Muscle layer of duodenum (tissue), 2 donors: ENCODE data around the gene KCTD5.

Experiments
- H3K27ac ChIP-seq: one replicate; pipeline ENCODE4 v1.7.0; 2013; ENCODE audit warnings: mild to moderate bottlenecking, low read length
- H3K27me3 ChIP-seq: one replicate; pipeline ENCODE4 v1.7.0; 2013; ENCODE audit warnings: low read depth, mild to moderate bottlenecking, control low read depth, low read length
- H3K36me3 ChIP-seq, 2 donors: one replicate each; pipeline ENCODE4 v1.7.0; 2013; ENCODE audit warnings: low read length in 2 of 2, control low read depth in 1 of 2, mild to moderate bottlenecking in 1 of 2; ENCODE audit not compliant: insufficient read depth in 2 of 2, control insufficient read depth in 1 of 2
- H3K4me1 ChIP-seq, 2 donors: one replicate each; pipeline ENCODE4 v1.7.0; 2013; ENCODE audit warnings: low read length in 2 of 2, mild to moderate bottlenecking in 2 of 2, control low read depth in 1 of 2, moderate library complexity in 1 of 2; ENCODE audit not compliant: insufficient read depth in 2 of 2, control insufficient read depth in 1 of 2
- H3K4me3 ChIP-seq, 2 donors: one replicate each; pipeline ENCODE4 v1.7.0; 2013; ENCODE audit warnings: low read length in 2 of 2, low read depth in 1 of 2, mild to moderate bottlenecking in 1 of 2
- H3K9me3 ChIP-seq, 2 donors: one replicate each; pipeline ENCODE4 v1.7.0; 2013; ENCODE audit warnings: low read length in 2 of 2, control low read depth in 1 of 2, mild to moderate bottlenecking in 1 of 2; ENCODE audit not compliant: control insufficient read depth in 1 of 2
- donor health status: healthy.

Gene KCTD5

DNA sequence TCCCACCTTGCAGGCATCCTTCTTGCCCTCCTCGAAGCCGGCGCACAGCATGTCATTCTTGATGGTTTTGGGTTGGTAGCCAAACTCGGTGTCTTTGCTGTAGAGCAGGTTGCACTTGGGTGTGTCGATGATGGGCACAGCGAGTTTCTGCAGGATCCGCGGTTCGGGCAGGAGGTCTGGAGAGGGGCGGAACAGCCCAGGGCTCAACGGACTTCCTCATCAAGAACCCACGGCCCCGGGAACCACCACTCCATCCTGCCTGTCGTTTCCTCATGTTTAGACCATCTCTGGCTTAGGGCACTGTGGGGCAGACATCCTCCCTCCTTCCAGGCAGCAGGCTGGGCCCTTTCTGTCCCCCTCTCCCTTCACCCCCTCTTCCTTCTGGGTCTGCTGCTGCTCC lies 31.2 kb downstream of the KCTD5 start:
- Histone ChIP-seq H3K4me1 (peaks cover 0 to 8% of the 10 kb centered on the region in 2 donors), H3K36me3 (peaks cover 0 to 16% of the 10 kb centered on the region in 2 donors), H3K27me3 (no peaks in the 10 kb centered on the region), H3K27ac (no peak overlapping the region), H3K9me3 (no peaks in the 10 kb centered on the region), H3K4me3 (no peak overlapping the region)

DNA sequence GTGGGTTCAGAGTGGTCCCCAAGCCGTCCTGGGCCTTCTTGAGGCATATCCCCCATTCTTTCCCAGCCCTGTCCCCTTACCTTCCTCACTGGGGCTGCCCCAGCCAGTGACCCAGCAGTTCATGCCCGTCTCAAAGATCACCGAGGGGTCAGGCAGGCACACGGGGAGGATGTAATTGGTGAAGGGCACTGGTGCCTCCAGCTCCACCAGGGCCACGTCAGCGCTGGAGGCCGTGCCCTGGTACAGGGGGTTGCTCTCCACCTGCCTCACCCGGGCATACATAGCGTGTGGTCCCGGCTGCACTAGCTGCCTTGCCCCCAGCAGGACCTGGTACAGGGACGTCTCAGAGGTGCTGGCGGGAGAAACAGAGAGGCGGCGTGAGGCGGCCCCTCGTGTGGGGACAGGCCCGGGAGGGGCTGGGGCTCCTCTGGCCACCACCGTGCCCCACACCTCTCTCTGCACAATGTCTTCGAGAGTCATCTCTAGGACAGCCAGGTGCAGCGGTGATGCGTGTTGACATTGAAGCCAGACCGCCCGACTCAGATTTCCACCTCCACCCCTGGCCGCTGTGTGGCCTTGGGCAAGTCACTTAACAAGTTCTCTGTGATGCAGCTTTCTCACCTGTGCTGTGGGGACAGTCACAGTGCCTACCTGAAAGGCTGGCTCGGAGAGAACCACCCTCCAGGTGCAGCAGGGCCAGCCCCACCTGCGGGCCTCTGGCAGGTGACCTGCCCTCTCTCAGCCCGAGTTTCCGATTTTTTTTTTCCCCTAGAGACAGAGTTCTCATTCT lies 31.9 kb downstream of the KCTD5 start:
- peaks cover 0 to 8% of the 10 kb centered on the region in 2 donors for H3K4me1 ChIP-seq
- H3K4me3 ChIP-seq, result no peak overlapping the region
- no peaks in the 10 kb centered on the region for H3K9me3 ChIP-seq
- no peaks in the 10 kb centered on the region for H3K27me3 ChIP-seq
- H3K36me3 ChIP-seq, result peaks cover 0 to 10% of the 10 kb centered on the region in 2 donors
- H3K27ac ChIP-seq, result no peak overlapping the region

DNA sequence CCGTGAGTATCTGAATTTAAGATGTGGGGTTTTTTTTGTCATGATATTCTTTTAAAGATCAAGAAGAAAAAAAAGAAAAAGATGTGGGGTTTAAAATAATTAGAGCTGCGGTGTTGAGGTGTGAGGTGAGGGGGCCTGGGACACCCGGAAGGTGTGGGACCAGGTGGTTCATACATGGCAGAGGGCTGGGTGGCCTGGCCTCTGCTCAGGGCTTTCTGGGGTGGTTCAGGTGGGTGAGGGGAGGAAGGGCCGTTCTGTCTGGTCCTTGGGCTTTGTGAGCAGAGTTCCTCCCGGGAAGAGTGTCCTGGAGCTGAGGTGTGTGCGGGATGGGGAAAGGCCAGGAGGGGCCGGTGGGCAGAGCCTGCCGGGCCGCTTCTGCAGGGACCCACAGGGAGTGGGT lies 32.7 kb downstream of the KCTD5 start:
- H3K4me3 ChIP-seq, result no peak overlapping the region
- no peaks in the 10 kb centered on the region for H3K9me3 ChIP-seq
- no peak overlapping the region for H3K27ac ChIP-seq

GRCh38 chr16:2715519-2715918 lies 33.2 kb downstream of the KCTD5 start:
- Histone ChIP-seq H3K9me3 (no peaks in the 10 kb centered on the region), H3K4me3 (no peak overlapping the region)

More for the DNA sequence above, 32.7 kb downstream of the KCTD5 start:
- H3K4me1 ChIP-seq, result peaks cover 0 to 8% of the 10 kb centered on the region in 2 donors
- H3K36me3 ChIP-seq, result peaks cover 0 to 3% of the 10 kb centered on the region in 2 donors
- H3K27me3 ChIP-seq, result no peaks in the 10 kb centered on the region

DNA sequence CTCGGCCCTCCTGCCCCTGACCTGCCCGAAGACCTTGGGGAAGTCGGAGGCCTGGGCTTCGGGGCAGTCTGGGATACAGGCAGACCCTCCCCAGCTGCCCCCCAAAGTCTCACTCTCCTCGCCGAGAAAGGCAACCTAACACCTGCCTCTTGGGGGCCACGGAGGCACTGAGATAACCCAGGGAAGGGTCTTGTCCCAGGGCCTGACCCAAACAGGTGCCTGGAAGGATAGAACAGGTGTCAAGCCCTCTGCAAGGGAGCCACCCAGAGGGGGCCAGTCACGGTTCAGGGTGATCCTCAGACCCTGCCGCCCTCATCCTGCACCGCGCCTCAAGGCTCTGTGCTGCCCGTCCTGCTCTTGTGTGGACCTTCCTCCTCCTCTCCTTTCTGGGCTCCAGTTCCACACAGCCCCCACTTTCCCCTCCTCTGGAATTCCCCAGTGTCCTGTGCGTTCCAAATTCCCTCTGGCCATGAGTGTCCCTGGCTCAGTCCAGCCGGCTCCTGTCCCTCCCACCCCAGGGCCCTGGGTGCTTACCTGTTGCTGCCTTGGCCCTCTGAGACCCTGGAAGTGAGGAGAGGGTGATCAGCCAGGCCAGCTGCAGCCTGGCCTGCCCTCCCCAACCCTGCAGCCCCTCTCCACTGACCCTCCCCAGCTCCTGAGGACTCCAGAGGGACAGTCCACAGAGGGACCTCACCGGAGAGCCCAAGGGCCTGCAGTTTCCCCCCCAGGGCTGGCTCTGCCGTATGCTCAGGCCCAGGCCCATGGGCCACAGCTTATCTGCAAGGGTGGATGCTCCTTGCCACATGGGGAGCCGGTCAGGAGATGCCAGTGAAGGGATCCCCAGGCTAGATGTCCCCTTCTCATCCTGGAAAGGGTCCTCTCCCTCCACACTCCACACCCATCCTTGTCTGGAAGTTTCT lies 33.9 kb downstream of the KCTD5 start:
- Histone ChIP-seq H3K4me3 (no peak overlapping the region), H3K27ac (no peak overlapping the region), H3K36me3 (no peaks in the 10 kb centered on the region), H3K4me1 (peaks cover 0 to 8% of the 10 kb centered on the region in 2 donors), H3K27me3 (no peaks in the 10 kb centered on the region), H3K9me3 (no peaks in the 10 kb centered on the region)

More at GRCh38 chr16:2715519-2715918, 33.2 kb downstream of the KCTD5 start:
- Histone ChIP-seq H3K36me3 (no peaks in the 10 kb centered on the region), H3K27ac (no peak overlapping the region), H3K4me1 (peaks cover 0 to 8% of the 10 kb centered on the region in 2 donors), H3K27me3 (no peaks in the 10 kb centered on the region)

GRCh38 chr16:2716948-2717347 lies 34.6 kb downstream of the KCTD5 start:
- H3K4me3 ChIP-seq, result no peak overlapping the region
- H3K9me3 ChIP-seq, result no peaks in the 10 kb centered on the region
- peaks cover 0 to 8% of the 10 kb centered on the region in 2 donors for H3K4me1 ChIP-seq
- no peaks in the 10 kb centered on the region for H3K36me3 ChIP-seq
- H3K27ac ChIP-seq, result no peak overlapping the region
- no peaks in the 10 kb centered on the region for H3K27me3 ChIP-seq

GRCh38 chr16:2717383-2718263 lies 35.3 kb downstream of the KCTD5 start:
- Histone ChIP-seq H3K4me1 (peaks cover 0 to 8% of the 10 kb centered on the region in 2 donors), H3K27me3 (no peaks in the 10 kb centered on the region), H3K4me3 (no peak overlapping the region), H3K36me3 (no peaks in the 10 kb centered on the region), H3K9me3 (no peaks in the 10 kb centered on the region), H3K27ac (no peak overlapping the region)

DNA sequence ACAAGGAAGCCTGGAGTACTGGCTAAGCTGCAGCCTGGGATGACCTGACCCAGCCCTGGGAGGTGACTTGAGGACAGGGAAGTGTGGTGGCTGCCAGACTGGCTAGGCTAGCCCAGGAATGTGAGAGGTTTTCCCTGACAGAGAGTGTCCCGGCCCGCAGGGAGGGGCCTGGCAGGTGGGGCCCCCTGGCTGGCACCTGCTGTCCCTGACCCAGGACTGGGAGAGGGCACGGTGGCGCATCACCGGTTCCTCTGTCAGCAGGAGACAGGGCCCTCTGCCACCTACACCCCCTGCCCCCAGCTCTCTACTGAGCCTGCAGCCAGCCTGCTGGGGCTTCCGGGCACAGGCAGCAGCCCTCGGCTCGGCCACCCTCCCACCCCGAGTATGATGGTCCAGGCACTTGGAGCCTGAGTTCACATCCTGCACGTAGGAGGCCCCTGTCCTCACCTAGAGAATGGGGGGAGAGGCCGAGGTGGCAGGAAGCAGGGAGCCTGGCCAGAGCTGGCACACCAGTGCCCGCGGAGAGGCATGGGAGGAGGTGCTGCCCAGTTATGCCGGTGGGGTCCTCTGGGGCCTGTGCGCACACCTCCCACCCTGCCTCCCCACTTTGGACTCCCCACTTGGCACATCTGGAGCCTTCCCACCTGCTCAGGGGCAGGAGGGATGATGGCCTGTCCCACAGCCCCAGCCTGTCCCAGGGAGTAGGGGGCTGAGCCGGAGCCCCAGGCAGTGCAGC lies 37.2 kb downstream of the KCTD5 start:
- no peak overlapping the region for H3K4me3 ChIP-seq
- H3K36me3 ChIP-seq, result no peaks in the 10 kb centered on the region
- H3K27me3 ChIP-seq, result peaks cover 2% of the 10 kb centered on the region
- H3K9me3 ChIP-seq, result no peaks in the 10 kb centered on the region
- peaks cover 0 to 8% of the 10 kb centered on the region in 2 donors for H3K4me1 ChIP-seq
- H3K27ac ChIP-seq, result no peak overlapping the region

DNA sequence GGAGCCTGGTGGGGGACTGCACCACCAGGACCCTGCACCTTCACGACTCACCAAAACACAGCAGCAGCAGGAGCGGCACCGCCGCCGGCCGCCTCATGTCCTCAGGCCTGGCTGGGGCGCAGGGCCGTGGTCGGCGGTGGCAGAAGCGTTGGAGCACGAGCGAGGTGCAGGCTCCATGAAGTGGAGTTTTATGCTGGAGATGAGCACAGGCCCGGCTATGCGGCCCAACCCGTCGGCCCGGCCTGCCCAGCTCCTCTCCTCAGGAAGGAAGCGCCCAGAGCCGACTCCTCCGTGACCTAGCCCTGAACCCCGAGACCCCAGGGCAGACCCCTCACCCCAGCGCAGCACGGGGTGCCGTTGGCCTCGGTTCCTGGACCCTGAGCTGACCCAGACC lies 37.7 kb downstream of the KCTD5 start, which contains the start of gene PRSS27:
TSS of gene PRSS27 (minus strand) at position 161 of the 394 bp plus-strand sequence. CDS start at position 97, 64 bp downstream.
- Histone ChIP-seq H3K27me3 (peaks cover 4% of the 10 kb centered on the region), H3K36me3 (no peaks in the 10 kb centered on the region), H3K27ac (no peak within 1 kb of the TSS), H3K9me3 (no peaks in the 10 kb centered on the region), H3K4me3 (peak within 1 kb of the TSS; percentile 16 to 67), H3K4me1 (peaks cover 0 to 8% of the 10 kb centered on the region in 2 donors)
